HEK293 (cell line): ENCODE measurements around the gene CEP44.

Experiments
- GLI4 ChIP-seq: fragments of 450-650 bp; formaldehyde crosslinking; IDR thresholded peaks from 2 replicates; pipeline ENCODE4 v1.5.1; 2016; ENCODE audit warnings: missing biosample characterization, missing genetic modification characterization
- YY1 ChIP-seq: fragments of 450-650 bp; formaldehyde crosslinking; IDR thresholded peaks from 2 replicates; pipeline ENCODE4 v1.5.1; 2018; ENCODE audit warnings: missing biosample characterization, missing genetic modification characterization
- ZBTB21 ChIP-seq: fragments of 450-650 bp; formaldehyde crosslinking; IDR thresholded peaks from 2 replicates; pipeline ENCODE4 v1.5.1; 2017; ENCODE audit warnings: missing biosample characterization, missing genetic modification characterization
- ZNF114 ChIP-seq: fragments of 450-650 bp; formaldehyde crosslinking; IDR thresholded peaks from 2 replicates; pipeline ENCODE4 v1.5.0; 2017; ENCODE audit warnings: missing biosample characterization, missing genetic modification characterization
- ZNF133 ChIP-seq: fragments of 450-650 bp; formaldehyde crosslinking; IDR thresholded peaks from 2 replicates; pipeline ENCODE4 v1.5.1; 2016; ENCODE audit warnings: missing biosample characterization, missing genetic modification characterization
- ZNF274 ChIP-seq, 2 experiments: fragments of 200-500 bp in 1 of 2; fragments of 450-650 bp in 1 of 2; sonication (Bioruptor generic) in 1 of 2; formaldehyde crosslinking in 1 of 2; IDR thresholded peaks; 2 replicates each; pipeline versions ENCODE4 v1.5.1 to v1.6.1; 2014 to 2016; ENCODE audit warnings: borderline replicate concordance in 1 of 2, inconsistent platforms in 1 of 2, low read length in 1 of 2, missing biosample characterization in 1 of 2, missing genetic modification characterization in 1 of 2
- ZNF571 ChIP-seq: fragments of 450-650 bp; formaldehyde crosslinking; IDR thresholded peaks from 2 replicates; pipeline ENCODE4 v1.5.0; 2017; ENCODE audit warnings: missing biosample characterization, missing genetic modification characterization

DNA sequence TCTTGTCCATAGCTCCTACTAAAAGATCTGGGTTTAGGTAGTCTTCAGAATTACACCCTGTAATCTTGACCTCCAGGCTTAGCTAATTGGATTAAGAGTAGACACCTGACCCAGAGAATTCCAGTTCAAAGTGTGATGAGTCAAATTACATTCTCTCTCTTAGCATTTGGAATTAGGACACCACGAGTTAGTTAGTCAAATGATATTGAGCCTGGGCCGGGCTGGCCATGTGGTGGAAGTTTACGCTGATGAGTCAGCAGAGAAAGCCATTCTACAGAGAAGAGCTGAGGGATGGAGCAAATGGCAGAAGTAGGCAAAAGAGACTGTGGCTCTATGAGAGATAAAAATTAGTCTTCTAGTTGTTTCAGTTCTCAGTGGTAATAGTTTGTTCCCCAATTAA lies 31.1 kb downstream of the CEP44 start:
- TF ChIP-seq ZNF274 (IDR thresholded peaks at IDR 0.05; ENCODE audit: low read length), result no peak
- no peak for TF ChIP-seq ZNF274 (tag by site-specific recombination; IDR thresholded peaks at IDR 0.05; ENCODE audit: borderline replicate concordance)
- no peak for TF ChIP-seq ZNF571
- TF ChIP-seq ZNF114 (tag by site-specific recombination), result no peak
- TF ChIP-seq ZNF133 (tag by site-specific recombination), result no peak
- no peak for TF ChIP-seq ZBTB21 (tag by site-specific recombination)
- TF ChIP-seq YY1 (tag by site-specific recombination), result no peak
- no peak for TF ChIP-seq GLI4
